ENCODE results near the gene TMEM89.

TMEM89 gene

DNA sequence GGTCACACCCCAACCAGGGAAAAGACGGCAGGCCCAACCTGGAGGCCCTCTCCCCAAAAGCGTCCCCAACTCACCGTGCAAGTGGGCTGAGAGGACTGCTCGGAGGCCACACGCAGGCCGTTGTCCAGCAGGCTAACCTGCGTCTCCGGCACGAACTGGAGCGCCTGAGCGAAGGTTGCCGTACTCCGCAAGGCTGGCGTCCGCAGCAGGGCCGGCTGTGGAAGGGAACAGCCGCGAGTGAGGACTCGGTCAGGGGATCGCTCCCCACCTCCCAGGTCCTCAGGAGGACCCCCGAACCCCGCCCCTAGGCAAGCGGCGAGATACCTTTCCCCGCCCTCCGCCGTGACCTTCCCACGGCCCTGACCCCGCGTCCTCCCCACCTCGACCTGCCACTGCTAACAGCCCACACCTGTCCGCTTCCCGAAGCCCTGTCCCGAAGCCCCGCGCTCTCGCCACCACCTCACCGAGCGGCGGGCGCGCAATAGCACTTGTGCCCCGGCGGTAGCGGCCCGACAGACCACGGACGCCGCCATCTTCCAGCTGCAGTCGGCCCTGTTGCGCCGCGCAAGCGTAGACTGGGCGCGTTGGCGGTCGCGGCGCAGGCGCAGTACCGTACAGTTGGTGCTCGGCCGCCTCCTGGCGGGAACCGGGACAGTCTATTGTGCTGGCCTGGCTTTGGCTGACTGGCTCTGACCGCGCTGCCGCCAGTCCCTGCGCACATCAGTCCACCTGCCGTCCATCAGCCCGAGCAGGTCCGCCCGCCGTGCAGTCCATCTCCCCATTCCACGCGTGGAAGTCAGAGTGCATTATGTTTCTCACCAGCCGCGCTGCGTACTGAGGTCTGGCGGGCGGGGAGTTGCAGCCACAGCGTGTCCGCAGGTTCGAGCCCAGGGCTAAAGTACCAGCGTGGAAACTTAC is 12.2 kb downstream of the TMEM89 start, which contains the start of gene UQCRC1:
Gene UQCRC1 (minus strand): TSS at position 559 of the 918 bp plus-strand sequence. CDS start 26 bp downstream, at position 533.
- peak; percentile 97 for DNase-seq

GRCh38 chr3:48607519-48607918 is 14.1 kb downstream of the TMEM89 start:
- no peak for DNase-seq

GRCh38 chr3:48601622-48601994 is 20.0 kb downstream of the TMEM89 start:
- no peak for DNase-seq

- DNase-seq, result no peak
Measured at GRCh38 chr3:48600711-48601621, 20.6 kb downstream of the TMEM89 start.

- no peak for DNase-seq
Measured at GRCh38 chr3:48599509-48600285, 21.9 kb downstream of the TMEM89 start.

GRCh38 chr3:48599077-48599501 is 22.5 kb downstream of the TMEM89 start:
- peak; percentile 41 for DNase-seq

DNA sequence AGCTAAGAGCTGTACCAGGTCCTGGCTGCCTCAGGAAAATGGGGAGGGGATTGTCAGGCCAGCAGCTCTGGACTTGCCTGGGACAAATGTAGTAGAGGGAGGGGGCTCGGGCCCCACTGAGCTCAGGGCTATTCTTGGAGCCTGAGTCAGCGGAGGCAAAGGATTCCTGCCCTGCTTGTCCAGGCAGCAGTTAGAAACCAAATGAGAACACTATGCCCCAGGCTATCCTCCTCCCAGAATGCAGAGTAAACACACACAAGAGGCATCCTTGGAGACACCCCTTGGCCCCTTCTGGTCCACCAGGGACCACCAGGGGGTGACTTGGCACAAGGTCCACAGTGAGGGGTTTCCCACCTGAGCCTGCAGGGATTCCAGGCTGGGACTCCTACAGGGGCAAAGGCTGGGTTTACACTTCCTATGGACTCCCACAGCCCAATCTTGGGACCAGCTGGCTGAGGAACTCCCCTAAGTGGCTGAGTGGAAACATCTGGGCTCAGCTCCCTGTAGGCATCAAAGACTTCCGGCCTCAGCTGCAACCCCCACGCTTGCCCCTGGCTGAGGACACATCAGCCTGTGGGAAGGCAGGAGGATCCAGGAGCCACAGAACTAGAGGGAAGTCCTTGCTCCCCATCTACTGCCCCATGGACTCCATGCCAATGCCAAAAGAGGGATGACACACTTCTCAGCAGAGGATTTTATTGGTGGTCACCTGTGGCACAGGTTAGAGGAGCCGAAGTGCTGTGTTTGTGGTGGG is 23.1 kb downstream of the TMEM89 start:
- peak; percentile 67 for DNase-seq

DNA sequence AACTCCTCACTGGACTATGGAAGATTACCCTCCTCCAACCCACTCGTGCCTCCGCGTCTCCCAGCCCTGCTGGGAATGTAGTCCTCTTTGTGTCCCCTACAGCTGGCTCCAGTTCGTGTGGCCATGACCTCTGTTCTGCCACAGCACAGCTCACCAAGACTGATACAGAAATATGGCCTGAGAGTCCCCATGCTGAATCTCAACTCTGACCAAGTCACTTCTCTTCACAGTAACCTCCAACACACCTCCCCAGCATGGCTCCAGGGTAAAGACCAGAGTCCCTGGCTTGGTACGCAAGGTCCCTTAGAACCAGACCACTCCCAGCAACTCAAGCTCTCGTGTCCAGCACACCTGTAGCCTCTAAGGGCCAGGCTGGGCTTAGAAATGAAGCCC is 24.2 kb downstream of the TMEM89 start:
- DNase-seq, result no peak

GRCh38 chr3:48596676-48597407 is 24.7 kb downstream of the TMEM89 start:
- no peak for DNase-seq

- no peak for DNase-seq
Measured at GRCh38 chr3:48596157-48596556, 25.4 kb downstream of the TMEM89 start.

GRCh38 chr3:48595526-48596121 is 25.9 kb downstream of the TMEM89 start:
- DNase-seq, result peak; percentile 67

GRCh38 chr3:48595075-48595525 is 26.5 kb downstream of the TMEM89 start, which contains the start of gene COL7A1:
Gene COL7A1 (minus strand): TSS chr3:48595329. CDS start chr3:48595159, 170 bp downstream.
- DNase-seq, result peak; percentile 52

DNA sequence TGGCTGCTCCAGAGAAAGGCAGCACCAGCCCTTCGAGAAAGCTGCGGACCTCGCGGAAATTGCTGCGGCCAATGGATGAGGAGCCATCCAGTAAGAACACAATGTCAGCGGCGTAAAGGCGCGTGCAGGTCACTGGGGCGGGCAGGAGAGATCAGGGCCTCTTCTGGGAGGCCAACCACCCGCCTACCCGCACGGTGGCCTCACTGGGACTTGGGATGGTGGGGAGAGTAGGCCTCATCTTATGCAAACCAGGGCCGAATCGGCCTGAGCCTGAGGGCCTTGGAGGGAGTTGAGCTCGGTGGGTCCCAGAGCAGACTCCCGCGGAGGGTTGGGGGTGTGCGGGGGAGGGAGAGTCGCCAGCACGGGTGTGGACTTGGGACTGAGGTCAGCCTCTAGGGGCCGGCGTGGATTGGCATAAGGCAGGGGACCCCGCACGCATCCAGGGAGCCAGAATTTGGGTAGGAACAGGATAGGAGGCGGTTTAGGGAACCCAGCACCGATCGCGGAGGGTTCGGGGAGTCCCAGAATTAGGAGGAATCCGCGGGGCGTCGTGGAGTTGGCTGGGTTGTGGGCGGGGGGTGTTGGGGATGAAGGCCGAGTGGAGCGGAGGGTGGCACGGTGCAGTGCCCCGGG is 27.0 kb downstream of the TMEM89 start:
- peak; percentile 43 for DNase-seq

DNA sequence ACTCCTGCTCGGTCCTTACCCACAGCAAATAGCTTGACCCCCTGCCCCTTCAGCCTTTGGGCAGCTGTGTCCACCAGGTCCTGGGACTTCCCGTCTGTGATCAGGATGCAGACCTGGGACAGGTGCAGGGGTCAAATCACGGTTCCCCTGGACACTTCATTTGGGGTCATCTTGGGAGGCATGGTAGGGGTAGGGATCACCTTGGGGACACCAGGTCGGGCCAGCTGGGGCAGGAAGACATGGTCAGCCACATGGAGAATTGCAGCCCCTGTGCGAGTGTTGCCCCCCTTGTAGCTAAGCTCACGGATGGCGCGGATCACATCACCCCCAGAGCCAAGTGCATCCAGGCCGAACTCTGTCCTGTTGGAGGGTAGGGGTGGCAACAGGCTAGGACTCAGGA is 28.2 kb downstream of the TMEM89 start:
- DNase-seq, result no peak

- no peak for DNase-seq
Measured at GRCh38 chr3:48592519-48593087, 29.0 kb downstream of the TMEM89 start.

GRCh38 chr3:48591886-48592518 is 29.6 kb downstream of the TMEM89 start:
- no peak for DNase-seq

DNA sequence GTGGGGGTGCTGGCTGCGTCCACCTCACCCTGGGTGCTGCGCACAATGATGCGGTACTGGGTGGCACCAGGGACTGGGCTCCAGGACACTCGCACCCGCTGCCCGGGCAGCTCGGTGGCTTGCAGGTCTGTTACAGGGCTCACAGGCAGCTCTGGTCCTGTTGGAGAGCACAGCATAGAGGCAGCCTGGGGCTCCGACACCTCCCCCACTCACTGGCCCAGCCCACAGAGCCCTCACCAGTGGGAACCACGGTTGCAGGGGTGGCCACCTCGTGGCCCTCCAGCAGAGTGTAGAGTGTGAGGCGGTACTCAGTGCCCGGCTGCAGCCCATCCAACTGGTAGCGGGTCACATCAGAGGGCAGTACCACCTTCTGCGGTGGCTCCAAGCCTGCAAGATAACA is 30.1 kb downstream of the TMEM89 start:
- DNase-seq, result no peak

DNA sequence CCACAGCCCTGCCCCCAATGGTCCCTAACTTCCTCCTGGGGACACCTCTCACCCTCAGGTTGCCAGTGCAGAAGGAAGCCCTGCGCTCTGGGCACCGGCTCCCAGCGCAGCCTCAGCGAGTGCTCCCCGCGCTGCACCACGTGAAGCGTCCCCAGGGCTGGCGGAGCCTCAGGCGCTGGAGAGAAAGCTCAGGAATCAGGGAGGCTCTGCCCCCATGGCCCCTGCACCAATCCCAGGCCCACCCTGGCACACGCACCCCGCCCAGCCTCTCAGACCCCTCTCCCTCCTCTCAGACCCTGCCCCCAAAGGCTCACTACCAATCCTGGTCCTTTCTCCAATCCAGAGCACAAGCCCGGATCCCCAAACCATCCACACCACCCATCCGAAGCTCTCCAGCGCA is 33.3 kb downstream of the TMEM89 start:
- DNase-seq, result no peak

GRCh38 chr3:48587686-48588085 is 33.9 kb downstream of the TMEM89 start:
- no peak for DNase-seq

All from eye (tissue), 1 donor.